ENCODE measurements around the gene PNPLA7. TPM values are rescaled to one million over a fixed set of nuclear protein-coding genes. Genes with fewer than 3 reads are reported as not detected.

The PNPLA7 gene
- total and polyA plus RNA-seq, 4 donors: 0.79 to 8.9 (median 7.7) TPM

- ATAC-seq (ENCODE audit: insufficient read depth, low FRiP score) (no peak), DNase-seq (no peak)
- Histone ChIP-seq H3K4me1 (ENCODE audit: control insufficient read depth in 5 of 5, insufficient read depth in 5 of 5, low read length in 5 of 5) (peaks cover 0 to 8% (median 0%) of the 10 kb centered on the region in 5 donors), H3K27me3 (ENCODE audit: control insufficient read depth in 3 of 3, insufficient read depth in 3 of 3, low read length in 2 of 3) (no peaks in the 10 kb centered on the region), H3K27ac (ENCODE audit: low read depth in 1 of 2, low read length in 1 of 2) (no peak overlapping the region), H3K4me3 (no peak overlapping the region), H3K9me3 (ENCODE audit: control insufficient read depth in 4 of 4, insufficient read depth in 3 of 4, low read length in 3 of 4) (no peaks in the 10 kb centered on the region), H3K9ac (ENCODE audit: insufficient read depth in 1 of 2, low read length in 2 of 2) (no peak overlapping the region), H3K36me3 (ENCODE audit: control insufficient read depth in 4 of 4, insufficient read depth in 4 of 4, low read length in 4 of 4) (no peaks in the 10 kb centered on the region)
- TF ChIP-seq CTCF (IDR thresholded peaks at IDR 0.05; ENCODE audit: control extremely low read depth, extremely low read depth): no peak
- whole genome bisulfite sequencing, 2 donors: 76 to 78% methylated on average over 14 to 20 of the region's 20 CpGs
These were observed 114.8 kb downstream of the PNPLA7 start for GRCh38 chr9:137435381-137435891.

GRCh38 chr9:137434498-137435380, 115.5 kb downstream of the PNPLA7 start:
- H3K4me1 ChIP-seq (ENCODE audit: control insufficient read depth in 5 of 5, insufficient read depth in 5 of 5, low read length in 5 of 5): peaks cover 0 to 8% (median 0%) of the 10 kb centered on the region in 5 donors
- WGBS, 2 donors: 70 to 81% methylated on average over 41 to 43 of the region's 43 CpGs

GRCh38 chr9:137433916-137434431, 116.2 kb downstream of the PNPLA7 start:
- Histone ChIP-seq H3K36me3 (ENCODE audit: control insufficient read depth in 4 of 4, insufficient read depth in 4 of 4, low read length in 4 of 4) (no peaks in the 10 kb centered on the region), H3K4me3 (no peak overlapping the region), H3K9me3 (ENCODE audit: control insufficient read depth in 4 of 4, insufficient read depth in 3 of 4, low read length in 3 of 4) (no peaks in the 10 kb centered on the region), H3K27ac (ENCODE audit: low read depth in 1 of 2, low read length in 1 of 2) (no peak overlapping the region), H3K4me1 (ENCODE audit: control insufficient read depth in 5 of 5, insufficient read depth in 5 of 5, low read length in 5 of 5) (peaks cover 0 to 8% (median 0%) of the 10 kb centered on the region in 5 donors), H3K27me3 (ENCODE audit: control insufficient read depth in 3 of 3, insufficient read depth in 3 of 3, low read length in 2 of 3) (no peaks in the 10 kb centered on the region), H3K9ac (ENCODE audit: insufficient read depth in 1 of 2, low read length in 2 of 2) (no peak overlapping the region)
- no peak for TF ChIP-seq CTCF (IDR thresholded peaks at IDR 0.05; ENCODE audit: control extremely low read depth, extremely low read depth)
- no peak for DNase-seq
- 90 to 91% methylated on average over 26 of the region's 26 CpGs for WGBS, 2 donors
- no peak for ATAC-seq (ENCODE audit: insufficient read depth, low FRiP score)

More at GRCh38 chr9:137434498-137435380, 115.5 kb downstream of the PNPLA7 start:
- no peaks in the 10 kb centered on the region for H3K9me3 ChIP-seq (ENCODE audit: control insufficient read depth in 4 of 4, insufficient read depth in 3 of 4, low read length in 3 of 4)
- H3K27me3 ChIP-seq (ENCODE audit: control insufficient read depth in 3 of 3, insufficient read depth in 3 of 3, low read length in 2 of 3): no peaks in the 10 kb centered on the region
- H3K4me3 ChIP-seq: no peak overlapping the region
- DNase-seq: no peak
- H3K36me3 ChIP-seq (ENCODE audit: control insufficient read depth in 4 of 4, insufficient read depth in 4 of 4, low read length in 4 of 4): no peaks in the 10 kb centered on the region
- TF ChIP-seq CTCF (IDR thresholded peaks at IDR 0.05; ENCODE audit: control extremely low read depth, extremely low read depth): no peak
- no peak overlapping the region for H3K27ac ChIP-seq (ENCODE audit: low read depth in 1 of 2, low read length in 1 of 2)
- no peak overlapping the region for H3K9ac ChIP-seq (ENCODE audit: insufficient read depth in 1 of 2, low read length in 2 of 2)
- ATAC-seq (ENCODE audit: insufficient read depth, low FRiP score): no peak

Data from lung (tissue), 12 donors.